ENCODE results near the gene CENPB.
"Not testable (repeated sequence)": the region's sequence is repeated elsewhere in the genome, so short reads cannot be mapped to it uniquely, and the experiment has no call there.

The CENPB gene

DNA sequence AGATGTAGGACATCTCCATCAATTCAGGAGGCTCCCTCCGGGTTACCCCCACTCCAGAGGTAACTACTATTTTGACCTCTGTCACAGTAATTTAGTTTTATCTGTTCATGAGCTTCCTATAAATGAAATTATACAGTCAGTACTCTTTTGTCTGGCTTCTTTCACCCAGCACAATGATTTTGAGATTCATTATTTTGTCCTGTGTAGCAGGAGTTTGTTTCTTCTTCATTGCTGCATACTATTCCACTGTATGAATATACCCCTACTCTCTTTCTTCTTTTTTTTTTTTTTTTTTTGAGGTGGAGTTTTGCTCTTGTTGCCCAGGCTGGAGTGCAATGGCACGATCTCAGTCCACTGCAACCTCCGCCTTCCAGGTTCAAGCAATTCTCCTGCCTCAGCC lies 22.0 kb upstream of the CENPB start:
- no peak for DNase-seq

DNA sequence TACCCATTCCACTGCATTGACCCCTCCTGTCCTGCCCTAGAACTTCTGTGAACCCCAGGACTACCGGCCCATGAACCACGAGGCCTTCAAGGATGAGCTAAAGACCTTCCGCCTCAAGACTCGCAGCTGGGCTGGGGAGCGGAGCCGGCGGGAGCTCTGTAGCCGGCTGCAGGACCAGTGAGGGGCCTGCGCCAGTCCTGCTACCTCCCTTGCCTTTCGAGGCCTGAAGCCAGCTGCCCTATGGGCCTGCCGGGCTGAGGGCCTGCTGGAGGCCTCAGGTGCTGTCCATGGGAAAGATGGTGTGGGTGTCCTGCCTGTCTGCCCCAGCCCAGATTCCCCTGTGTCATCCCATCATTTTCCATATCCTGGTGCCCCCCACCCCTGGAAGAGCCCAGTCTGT lies 18.2 kb upstream of the CENPB start:
- no peak for DNase-seq

DNA sequence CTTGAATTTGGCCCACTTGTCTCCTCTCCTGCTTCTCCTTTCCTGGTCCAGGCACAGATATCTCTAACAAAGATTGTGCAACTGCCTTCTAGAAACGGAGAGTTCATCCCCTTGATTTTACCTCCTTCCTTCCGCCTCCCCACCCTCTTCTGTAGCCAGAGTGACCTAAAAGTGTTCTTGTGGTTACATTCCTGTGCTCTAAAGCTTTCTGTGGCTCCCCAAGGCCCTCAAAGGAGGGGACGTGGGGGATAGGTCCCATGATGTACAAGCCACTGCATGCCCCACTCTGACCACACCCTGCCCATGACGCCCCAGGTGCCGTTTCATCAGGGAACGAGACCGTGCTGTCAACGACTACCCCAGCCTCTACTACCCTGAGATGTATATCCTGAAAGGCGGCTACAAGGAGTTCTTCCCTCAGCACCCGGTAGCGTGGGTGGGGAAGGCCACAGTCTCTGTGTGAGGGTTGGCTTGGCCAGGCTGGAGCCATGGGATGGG lies 17.8 kb upstream of the CENPB start:
- DNase-seq = no peak

DNA sequence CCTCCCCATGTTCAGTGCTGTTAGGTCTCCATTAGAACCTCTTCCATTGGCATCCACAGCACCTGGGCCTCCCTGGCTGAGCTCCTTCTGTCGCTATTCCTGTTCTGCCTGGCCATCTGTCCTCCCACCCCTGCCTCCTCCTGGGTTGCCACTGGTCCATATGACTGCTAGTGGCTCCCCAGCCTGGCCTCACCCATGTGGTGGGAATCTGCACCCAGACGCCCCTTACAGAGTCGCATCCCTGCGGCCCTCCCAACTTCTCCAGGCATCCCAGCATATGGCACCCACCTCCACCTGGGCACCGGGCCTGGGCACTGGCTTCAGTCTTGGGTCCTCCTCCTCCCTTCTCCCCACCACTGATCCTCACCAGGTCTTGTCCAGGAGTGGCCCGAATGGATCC lies 17.3 kb upstream of the CENPB start:
- DNase-seq = no peak

DNA sequence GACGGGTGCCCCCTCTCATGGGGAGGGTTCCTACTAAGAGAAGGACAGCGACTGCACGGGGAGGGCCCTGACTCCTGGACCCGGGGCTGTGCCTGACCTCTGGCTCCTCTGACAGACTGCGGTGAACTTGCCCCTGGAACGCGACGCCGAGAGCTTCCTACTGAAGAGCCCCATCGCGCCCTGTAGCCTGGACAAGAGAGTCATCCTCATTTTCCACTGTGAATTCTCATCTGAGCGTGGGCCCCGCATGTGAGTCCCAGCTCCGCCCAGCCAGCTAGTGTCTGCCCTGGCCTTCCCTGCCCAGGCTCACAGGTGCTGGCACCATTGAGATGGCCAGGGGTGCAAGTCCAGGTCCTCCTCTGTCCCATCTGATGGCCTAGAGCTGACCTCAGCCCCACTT lies 16.7 kb upstream of the CENPB start:
- DNase-seq = no peak

DNA sequence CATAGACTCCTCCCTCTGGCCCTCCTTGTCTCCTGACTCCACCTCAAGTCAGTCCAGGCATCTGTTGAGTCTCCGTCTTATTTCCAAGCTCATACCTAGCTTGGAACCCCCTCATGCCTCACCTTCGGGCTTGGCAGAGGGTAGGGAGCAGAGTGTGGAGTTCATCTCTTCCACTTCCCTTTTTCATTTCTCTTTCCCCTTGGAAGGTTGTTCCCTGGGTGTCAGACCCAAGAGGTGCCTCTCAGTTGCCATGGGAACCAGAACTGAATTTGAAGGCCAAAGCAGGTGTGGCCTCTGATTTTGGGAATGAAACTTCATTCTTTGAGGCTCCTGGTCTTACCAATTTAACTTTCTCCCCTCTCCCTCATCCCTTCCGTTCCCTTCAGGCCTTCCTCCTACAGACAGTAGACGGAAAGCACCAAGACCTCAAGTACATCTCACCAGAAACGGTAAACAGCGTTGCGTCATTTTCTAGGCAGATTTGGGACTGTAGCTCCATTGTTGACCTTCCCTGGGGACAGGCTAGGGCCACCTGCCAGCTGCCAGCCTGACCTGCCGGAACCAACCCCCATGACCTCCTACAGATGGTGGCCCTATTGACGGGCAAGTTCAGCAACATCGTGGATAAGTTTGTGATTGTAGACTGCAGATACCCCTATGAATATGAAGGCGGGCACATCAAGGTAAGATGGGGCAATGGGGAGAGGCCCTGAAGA lies 16.1 kb upstream of the CENPB start:
- DNase-seq = no peak

DNA sequence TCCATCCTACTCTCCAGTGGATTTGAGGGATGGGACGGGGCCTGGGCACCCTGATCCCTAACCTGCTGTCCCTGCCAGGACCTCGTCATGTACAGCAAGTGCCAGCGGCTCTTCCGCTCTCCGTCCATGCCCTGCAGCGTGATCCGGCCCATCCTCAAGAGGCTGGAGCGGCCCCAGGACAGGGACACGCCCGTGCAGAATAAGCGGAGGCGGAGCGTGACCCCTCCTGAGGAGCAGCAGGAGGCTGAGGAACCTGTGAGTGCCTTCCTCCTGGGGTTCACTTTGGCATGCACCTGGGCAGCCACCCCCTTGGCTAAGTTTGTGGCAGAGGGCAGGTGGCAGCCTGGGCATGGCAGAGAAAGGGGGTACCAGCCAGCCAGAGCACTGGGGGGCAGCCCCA lies 15.3 kb upstream of the CENPB start:
- no peak for DNase-seq

DNA sequence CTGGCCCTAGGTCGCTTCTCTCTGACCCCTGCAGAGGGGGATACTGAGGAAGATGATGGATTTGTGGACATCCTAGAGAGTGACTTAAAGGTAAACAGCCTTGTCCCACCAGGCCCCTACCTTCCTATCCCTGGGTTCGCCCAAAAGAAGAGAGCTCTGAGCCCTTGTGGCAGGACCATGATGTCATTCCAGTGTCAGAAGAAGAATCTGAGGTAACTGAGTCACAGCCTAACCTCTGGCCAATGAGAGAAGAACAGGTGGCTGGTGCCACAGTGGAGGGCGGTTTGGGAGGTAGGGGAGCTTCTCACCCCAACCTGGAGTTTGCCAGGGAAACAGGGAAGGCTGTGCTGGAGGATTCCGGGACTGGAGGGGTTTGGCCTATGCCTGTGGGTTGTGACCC lies 14.8 kb upstream of the CENPB start:
- no peak for DNase-seq

DNA sequence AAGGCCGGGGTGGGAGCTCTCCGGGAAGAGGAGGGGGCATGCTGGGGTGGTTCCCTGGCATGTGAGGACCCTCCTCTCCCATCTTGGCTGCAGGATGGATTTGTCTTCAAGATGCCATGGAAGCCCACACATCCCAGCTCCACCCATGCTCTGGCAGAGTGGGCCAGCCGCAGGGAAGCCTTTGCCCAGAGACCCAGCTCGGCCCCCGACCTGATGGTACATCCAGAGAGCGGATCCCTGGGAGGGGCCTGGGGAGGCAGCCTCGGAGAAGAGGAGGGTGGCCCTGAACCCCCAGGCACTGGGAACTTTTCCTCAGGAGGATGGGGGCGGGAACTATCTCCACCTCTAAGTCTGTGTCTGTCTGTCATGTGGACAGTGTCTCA lies 14.3 kb upstream of the CENPB start:
- DNase-seq = no peak

DNA sequence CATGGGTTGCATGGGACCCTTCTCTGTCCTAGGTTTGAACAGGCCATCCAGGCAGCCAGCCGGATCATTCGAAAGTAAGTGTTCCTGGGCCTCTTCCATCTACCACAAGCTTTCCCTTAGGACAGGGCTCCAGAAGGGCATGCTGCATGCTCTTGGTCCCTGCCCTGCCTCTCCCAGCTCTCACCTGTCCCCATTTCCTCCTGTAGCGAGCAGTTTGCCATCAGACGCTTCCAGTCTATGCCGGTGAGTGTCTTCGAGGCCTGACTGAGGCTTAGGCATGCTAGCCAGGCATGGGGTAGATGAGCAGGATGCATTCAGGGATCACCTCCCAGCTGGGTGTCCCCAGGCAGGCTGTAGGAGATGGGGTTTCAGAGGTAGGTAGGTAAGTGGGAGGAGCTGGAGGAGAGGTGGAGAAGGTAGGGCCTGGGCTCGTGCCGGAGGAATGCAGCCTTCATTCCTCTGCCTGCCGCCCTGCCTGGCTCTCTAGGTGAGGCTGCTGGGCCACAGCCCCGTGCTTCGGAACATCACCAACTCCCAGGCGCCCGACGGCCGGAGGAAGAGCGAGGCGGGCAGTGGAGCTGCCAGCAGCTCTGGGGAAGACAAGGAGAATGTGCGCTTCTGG lies 13.8 kb upstream of the CENPB start:
- no peak for DNase-seq

DNA sequence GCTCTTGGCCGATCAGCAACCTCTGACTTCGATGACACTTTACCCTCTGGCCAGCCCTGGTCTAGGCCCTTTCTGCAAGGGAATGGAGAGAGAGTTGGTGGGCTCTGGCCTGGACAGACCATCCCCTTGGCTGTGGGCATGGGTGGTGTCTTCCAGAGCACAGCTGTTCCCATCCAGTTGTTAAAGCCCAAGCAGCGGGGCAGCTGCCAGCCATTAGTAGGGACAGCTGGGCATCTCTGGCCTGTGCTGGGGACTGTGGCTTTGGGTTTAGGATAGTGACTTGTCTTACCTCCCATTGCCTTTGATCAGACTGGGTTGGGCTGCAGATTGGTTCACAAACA lies 12.3 kb upstream of the CENPB start:
- DNase-seq = no peak

DNA sequence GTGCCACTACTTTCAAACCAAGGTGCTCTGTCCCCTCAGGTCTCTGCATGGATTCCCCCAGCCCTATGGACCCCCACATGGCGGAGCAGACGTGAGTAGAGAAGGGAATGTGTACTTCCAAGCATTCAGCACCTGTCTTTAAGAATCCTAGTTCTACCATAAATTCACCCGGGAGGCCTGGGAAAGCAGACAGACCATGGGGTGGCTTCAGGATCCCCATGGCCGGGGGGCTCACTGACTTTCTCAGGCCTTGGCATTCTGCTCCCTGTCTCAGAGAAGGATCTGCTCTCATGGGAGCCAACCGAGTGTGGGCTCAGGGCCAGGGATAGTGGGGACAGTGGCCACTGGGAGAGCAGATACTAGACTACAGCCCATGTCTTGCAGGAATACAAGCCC lies 11.8 kb upstream of the CENPB start:
- DNase-seq = peak in 1 of 2 donors; percentile 35

DNA sequence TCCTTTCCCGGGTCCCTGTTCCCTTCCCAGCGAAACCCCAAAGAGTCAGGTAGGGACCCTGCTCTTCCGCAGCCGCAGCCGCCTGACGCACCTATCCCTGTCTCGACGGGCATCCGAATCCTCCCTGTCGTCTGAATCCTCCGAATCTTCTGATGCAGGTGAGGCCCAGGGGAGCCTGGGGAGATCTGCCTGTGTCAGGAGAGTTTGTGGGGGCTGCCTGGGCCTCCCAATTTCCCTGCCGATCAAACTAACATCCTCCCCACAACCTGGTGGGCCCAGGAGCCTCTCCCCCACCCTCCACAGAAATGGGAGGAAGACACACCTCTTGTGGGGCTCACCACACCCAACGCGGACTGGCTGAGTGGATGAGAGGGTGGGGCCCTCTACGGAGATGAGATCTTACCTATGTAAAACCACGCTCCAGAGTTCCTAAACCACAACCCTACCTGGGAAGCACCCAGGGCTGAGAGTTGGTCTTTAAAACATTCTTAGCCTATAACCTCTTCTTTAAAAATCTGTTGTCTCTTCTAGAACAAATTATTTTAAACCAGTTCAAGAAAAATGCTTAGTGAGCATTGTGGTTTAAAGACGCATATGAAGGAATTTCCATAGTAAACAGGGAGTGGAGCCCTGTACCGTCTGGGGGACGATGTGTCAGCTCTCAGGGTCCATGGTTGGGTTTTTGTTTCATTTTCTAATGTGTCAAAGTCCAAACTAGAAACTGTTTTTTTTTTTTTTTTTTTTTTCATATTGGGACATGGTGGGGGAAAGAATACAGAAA lies 11.2 kb upstream of the CENPB start:
- DNase-seq = no peak

DNA sequence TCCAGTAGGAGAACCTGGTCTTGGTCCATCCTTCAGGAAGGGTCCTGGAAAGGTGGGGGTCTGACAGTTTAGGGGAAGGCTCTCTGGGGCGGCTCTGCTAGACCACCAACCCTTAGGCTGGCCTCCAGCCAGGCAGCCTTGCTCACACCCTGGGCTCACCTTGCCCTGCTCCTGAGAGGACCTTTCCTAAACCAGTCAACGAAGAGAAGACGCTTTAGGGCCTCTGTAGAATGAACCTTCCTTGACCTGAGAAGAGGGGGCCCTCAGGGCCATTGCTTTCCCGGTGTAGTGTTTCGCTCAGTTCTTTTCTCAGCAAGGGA lies 10.6 kb upstream of the CENPB start:
- DNase-seq = no peak

DNA sequence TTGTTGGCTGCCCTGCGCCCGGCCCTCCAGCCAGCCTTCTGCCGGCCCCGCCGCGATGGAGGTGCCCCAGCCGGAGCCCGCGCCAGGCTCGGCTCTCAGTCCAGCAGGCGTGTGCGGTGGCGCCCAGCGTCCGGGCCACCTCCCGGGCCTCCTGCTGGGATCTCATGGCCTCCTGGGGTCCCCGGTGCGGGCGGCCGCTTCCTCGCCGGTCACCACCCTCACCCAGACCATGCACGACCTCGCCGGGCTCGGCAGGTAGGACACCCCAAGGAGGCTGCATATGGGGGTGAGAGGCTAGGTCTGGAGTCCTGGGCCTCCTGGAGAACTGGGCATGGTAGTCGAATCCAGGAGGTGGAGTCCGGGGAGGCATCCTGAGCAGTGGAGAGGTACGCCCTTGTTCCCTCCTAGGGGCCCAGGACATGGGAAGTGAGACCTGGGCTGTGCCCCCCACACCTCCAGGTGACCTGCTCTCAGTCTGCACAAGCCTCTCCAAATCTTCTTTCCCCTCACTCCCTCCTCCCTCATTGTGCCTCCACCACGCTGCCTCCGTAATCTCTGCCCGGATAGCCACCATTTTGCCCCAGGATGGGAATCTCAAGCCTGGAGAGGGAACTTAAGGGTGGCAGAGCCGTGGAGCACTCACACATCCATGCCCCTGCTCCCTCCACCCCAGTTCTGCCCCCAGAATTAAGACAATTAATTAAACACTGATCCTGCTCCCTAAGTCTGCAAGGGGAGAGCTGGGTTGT lies 10.1 kb upstream of the CENPB start:
- no peak for DNase-seq

DNA sequence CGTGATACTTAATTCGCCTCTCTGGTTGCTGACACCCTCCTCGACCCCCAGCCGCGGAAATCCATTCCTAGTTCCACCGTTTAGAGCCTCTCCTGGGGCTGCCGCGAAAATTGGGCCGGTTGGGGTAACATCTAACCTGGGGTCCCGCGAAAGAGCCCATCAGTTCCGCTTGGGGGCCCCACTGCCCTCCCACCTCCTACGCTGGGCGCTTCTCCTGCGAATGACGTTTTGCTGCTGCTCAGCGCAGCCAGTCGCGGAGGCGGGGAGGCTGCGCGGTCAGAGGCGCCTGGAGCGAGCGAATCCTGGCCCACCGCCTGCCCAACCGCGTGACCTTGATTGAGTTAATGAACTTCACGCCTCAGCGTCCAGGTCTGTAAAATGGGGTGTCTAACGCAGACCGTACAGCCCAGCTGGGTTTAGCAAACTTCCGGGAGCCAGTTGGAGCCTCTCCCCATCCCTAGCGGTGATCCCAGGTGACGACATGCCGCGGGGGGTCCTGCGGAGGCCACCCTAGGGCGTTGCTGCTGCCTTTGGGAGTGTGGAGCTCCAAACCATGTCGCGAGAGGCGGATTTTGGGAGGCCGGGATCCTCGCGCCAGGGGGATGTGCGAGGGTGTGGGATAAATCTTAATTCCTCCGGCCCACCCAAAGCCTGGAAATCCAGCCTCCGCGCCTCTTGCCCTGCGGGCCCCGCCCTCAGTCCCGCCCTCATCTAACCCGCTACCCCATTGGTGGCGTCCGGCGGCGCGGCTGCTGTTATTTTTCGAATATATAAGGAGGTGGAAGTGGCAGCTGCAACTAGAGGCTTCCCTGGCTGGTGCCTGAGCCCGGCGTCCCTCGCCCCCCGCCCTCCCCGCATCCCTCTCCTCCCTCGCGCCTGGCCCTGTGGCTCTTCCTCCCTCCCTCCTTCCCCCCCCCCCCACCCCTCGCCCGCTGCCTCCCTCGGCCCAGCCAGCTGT lies 9.2 kb upstream of the CENPB start, which contains the start of gene CDC25B:
CDC25B (plus strand) TSS at position 800 of the 958 bp plus-strand sequence. CDS start 222 bp downstream, outside the sequence.
- peak; percentile 93 to 94 for DNase-seq

DNA sequence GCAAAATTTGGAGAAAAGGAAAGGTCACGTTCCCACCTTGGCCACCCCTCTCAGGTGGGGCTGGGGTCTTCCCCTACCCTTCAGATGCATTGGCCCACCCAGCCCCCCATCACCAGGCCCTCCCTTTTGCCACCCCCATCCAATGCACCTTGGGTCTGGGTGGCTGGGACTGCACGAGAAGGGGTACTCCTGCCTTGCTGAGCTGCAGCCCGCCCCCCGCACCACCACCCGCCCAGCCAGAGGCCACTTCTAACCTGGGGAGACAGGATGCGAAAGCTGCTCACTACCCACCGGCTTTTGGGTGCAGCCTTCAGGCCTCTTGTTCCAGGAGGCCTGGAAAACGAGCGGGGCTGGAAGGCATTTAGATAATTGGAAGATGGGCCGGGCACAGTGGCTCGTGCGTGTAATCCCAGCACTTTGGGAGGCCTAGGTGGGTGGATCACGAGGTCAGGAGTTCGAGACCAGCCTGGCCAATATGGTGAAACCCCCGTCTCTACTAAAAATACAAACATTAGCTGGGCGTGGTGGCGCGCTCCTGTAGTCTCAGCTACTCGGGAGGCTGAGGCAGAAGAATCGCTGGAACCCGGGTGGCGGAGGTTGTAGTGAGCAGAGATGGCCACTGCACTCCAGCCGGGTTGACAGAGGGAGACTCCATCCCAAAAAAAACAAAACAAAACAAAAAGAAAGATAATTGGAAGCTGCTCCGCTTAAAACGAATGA lies 8.3 kb upstream of the CENPB start:
- DNase-seq = no peak

DNA sequence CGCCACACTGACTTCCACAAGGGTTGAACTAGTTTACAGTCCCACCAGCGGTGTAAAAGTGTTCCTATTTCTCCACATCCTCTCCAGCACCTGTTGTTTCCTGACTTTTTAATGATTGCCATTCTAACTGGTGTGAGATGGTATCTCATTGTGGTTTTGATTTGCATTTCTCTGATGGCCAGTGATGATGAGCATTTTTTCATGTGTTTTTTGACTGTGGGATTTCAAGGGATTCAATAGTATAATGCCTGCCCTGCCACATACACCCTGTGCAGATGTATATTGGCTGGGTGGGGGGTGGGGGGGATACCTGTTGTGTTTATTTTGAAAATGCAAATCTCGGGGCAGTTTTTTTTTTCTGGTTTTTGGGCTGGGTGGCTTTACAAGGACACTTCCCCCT lies 7.6 kb upstream of the CENPB start:
- DNase-seq = not testable (repeated sequence)

DNA sequence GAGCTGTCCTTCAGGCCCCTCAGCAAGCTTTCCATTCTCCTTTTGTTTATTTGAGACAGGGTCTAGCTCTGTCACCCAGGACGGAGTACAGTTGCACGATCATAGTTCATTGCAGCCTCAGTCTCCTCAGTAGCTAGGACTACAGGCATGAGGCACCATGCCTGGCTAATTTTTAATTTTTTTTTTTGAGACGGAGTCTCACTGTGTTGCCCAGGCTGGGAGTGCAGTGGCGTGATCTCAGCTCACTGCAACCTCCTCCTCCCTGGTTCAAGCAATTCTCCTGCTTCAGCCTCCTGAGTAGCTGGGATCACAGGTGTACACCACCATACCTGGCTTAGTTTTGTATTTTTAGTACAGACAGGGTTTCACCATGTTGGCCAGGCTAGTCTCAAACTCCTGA lies 2.7 kb upstream of the CENPB start:
- not testable (repeated sequence) for DNase-seq

DNA sequence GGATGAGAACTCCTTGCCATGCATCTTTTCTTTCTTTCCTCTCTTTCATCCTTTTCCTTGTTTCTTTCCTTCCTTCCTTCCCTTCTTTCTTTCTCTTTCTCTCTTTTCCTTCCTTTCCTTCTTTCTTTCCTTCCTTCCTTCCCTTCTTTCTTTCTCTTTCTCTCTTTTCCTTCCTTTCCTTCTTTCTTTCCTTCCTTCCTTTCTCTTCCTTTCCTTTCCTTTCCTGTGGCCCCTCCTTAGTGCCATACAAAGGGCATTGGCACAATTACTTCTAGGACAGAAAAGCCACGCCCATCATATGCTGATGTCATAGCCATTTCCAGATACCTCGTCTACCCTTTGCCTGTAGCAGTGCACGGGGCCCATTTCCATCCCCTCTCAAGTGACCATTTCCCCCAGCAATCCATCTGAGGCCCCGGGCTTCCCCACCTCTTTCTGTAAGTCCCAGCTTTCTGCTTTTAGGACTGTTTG lies 2.2 kb upstream of the CENPB start:
- DNase-seq = no peak

DNA sequence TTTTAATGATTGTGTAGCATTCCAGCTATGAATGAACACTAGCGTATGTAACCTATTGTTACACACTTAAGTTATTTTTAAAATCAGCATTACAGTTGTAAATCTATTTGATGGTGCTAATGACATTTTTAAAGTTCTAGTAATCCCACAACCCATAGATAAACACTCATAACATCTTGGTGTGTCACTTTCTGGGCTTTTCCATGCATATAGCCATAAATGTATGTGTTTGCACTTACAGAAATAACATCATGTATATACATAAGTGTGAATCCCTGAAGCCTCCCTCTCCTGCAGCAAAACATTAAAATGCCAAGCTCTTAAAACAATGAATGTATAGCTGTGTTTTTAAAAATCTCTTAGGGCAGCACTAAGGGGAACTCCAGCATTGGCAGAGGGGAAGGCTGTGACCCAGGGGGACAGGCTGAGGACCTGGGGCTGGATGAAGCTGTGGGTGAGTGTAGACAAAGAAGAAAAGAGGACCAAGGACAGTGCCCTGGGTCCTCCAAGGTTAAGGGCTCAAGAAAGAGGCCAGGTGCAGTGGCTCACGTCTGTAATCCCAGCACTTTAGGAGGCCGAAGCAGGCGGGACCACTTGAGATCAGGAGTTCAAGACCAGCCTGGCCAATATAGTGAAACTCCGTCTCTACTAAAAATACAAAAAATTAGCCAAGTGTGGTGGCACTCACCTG lies 929 bp upstream of the CENPB start:
- DNase-seq = no peak
